COLO668 (cell line): ENCODE data around the gene IREB2.
"Not testable (repeated sequence)": the region's sequence is repeated elsewhere in the genome, so short reads cannot be mapped to it uniquely, and the experiment has no call there.

Source experiments
- DNase-seq: peaks from one replicate; lab custom pipeline; 2025; ENCODE audit not compliant: unreplicated experiment; lab: John Stamatoyannopoulos, UW

IREB2 gene, protein sequence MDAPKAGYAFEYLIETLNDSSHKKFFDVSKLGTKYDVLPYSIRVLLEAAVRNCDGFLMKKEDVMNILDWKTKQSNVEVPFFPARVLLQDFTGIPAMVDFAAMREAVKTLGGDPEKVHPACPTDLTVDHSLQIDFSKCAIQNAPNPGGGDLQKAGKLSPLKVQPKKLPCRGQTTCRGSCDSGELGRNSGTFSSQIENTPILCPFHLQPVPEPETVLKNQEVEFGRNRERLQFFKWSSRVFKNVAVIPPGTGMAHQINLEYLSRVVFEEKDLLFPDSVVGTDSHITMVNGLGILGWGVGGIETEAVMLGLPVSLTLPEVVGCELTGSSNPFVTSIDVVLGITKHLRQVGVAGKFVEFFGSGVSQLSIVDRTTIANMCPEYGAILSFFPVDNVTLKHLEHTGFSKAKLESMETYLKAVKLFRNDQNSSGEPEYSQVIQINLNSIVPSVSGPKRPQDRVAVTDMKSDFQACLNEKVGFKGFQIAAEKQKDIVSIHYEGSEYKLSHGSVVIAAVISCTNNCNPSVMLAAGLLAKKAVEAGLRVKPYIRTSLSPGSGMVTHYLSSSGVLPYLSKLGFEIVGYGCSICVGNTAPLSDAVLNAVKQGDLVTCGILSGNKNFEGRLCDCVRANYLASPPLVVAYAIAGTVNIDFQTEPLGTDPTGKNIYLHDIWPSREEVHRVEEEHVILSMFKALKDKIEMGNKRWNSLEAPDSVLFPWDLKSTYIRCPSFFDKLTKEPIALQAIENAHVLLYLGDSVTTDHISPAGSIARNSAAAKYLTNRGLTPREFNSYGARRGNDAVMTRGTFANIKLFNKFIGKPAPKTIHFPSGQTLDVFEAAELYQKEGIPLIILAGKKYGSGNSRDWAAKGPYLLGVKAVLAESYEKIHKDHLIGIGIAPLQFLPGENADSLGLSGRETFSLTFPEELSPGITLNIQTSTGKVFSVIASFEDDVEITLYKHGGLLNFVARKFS

DNA sequence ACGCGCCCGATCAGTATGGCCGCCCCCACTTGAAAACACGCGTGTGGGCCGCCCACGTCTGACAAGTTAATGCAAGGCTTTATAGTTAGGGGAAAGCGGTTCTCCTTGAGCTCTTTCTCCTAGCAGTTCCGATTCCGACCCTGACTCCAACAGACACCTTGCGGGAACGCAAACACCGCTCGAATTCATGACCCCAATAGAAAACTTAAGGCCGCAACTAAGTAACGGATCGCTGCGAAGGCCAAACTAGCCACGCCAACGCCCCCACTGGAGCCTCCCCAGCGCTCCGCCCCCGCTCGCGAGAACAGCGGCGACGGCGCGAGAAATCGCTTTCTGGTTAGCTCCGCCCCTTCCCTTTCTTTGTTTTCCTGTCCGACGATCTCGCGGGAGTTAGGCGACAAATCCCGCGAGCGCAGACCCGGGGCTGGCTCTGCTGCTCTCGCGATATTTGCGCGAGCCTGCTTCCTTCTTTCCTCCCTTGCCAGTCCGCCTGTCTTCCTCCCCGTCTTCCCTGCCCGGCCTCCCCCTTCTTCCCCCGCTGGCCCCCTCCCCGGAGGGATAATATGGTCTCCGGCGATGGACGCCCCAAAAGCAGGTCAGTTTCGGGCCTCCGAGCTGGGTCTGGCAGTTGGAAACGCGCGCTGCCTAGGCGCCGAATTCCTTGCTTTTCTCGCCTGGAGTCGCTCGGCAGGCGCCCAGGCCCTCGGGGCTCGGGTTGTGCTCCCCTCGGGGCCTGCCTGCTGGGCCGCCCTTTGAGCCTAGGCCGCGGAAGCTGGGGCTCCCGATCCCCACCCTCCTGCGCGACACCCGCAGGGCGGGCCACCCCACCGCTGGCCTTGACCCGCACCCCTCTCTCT lies at the start of gene IREB2:
Gene IREB2, plus strand, starts transcription at position 455 of the 857 bp plus-strand sequence. Its CDS starts 122 bp downstream, at position 577.
- DNase-seq, result peak; percentile 97

DNA sequence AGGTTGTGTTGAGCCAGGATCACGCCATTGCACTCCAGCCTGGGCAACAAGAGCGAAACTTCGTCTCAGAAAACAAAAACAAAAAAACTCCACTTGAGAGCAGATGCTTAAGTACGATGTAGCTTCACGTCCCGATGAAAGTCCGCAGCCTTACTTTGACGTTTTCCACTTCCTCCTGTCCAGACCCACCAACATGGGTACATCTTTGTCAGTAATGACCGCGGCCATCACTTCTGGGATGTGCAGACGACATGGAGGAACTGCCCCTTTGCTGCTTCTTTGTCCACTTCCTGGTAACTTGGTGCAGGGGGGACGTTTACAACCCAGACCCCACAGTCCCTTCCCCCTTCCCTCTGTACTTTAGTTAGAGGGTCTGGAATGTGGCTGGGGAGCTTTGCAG lies 49.2 kb upstream of the IREB2 start:
- DNase-seq, result no peak

DNA sequence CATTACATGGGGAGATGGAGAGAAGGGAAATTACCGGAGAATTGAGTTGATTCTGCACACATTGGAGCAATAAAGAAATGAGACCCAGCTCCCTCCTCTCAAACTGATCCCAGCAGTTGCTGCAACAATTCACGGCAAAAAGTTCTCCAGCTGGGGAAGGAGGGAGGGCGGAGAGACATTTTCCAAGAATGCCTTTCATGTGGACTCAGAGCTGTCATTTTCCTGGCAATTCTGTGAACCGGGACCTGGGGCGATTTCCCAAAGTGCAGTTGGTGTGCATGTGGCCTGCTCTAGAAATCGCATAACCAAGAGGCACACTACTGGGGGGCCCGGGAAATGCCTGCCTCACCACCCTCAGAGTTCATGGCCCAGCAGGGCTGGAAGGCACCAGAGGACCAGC lies 48.7 kb upstream of the IREB2 start:
- no peak for DNase-seq

DNA sequence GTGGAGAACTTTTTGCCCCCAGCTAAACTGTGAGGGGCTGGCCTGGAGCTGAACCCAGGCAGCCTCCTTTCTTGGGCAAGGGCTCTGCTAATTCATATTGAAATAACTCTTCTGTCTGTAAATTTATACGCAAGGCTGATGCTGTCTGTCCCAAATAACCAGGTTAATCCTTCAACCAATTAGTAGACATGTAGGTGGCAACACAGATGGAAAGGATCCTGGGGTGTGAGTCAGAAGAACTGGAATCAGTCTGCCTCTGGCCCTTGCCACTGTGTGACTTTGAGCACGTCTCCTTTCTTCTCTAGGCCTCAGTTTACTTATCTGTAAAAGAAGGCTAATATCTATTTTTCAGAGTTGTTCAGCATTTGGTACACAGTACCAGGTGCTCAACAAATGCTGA lies 48.3 kb upstream of the IREB2 start:
- no peak for DNase-seq

DNA sequence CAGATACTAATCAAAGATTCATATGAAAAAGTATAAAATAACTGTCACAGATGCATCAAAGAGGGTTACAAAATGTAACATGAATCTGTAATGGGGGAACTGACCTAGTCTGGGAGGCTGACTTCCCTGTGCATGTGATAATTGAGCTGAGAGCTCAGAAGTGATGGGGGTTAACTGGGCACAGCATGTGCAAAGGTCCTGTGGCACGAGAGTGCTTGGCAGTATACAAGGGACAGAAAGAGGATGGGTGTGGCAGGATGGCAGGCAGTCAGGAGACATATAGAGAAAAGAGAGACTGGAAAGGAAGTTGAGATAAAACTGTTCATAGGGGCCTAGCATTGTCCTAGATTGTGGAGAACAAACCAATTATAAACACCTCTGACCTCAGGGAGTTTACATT lies 47.8 kb upstream of the IREB2 start:
- DNase-seq, result no peak

DNA sequence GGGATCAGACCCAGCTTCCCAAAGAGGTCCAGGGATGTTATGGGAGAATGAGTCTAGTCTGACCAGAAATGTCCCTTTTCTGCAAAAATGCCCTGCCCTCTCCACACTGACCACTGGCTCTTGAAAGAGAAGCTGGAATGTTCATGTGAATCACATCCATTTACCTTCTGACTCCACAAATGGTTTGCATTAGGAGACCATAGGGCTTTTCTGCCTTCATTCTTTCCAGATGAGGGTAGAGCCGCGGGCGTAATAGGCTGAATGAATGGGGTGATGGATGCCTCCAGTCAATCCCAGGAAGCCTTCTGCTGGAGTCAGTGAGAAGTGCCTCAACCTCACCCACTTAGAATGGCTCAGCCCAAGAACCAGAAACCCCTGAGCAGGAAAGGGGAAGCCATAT lies 47.2 kb upstream of the IREB2 start:
- DNase-seq, result no peak

DNA sequence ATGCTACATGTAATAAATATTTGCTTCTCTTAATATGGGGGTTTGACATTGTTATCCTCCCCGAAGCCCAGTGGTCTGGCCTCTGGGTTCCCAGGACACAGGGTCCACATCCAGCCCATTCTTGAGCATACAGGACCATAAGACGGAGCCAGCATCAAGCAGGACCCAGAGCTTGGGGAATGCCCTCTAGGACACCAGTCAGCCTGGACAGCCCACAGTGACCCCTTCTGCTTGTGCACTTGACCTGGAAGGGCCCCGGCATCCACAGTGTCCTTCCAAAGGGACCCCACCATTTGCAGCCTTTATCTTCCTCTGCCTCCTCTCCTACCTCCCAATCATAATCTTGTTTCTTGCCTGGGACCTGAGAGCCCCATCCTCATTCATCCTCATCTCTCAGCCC lies 46.2 kb upstream of the IREB2 start:
- DNase-seq, result no peak

DNA sequence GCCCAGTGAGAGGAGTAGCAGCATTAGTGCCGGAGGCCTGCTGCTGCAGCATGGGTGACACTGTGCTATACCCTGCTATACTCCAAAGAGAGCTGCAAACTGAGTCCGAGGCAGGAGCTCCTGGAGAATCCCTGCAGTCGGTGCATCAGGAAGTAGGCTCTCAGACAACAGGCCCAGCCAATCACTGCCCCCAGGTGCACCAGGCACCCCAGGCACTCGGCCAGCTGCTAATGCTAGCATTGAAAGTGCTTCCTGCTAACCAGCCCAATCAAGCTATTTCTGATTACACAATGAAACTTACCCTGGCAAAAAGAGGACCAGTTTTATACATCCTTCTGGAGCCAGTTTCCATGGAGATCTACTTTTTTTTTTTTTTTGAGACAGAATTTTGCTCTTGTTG lies 45.6 kb upstream of the IREB2 start:
- peak; percentile 55 for DNase-seq

DNA sequence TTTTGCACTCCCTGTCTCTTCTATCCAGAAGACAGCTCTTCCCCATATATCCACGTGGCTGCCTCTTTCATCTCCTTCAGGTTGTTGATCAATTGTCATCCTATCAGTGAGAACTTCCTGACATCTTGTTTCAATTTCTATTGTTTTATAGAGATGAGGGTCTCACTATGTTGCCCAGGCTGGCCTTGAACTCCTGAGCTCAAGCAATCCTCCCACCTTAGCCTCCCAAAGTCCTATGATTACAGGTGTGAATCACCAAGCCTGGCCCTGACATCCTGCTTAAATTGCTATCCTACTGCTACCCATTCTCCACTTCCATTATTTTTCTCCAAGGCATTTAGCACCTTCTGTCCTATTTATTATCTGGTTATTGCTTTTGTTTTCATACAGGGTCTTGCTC lies 44.9 kb upstream of the IREB2 start:
- DNase-seq, result no peak

DNA sequence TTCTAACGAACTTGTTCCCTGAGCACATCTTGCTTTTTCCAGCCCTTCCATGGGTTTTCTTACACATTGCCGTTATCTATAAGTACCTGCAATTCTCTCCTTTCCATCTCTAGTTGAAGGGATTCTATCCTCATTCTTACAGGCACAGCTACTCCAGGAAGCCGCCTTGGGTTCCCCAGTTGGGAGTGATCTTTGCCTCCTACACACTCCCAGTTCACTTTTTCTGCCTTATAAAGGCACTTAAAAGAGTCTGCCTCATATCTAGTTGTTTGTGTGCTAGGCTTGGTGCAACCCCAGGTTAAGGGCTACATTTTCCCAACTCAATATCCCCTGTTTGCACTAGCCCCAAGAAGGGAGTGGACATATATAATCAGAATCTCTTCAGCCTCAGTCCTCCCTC lies 44.0 kb upstream of the IREB2 start:
- no peak for DNase-seq

DNA sequence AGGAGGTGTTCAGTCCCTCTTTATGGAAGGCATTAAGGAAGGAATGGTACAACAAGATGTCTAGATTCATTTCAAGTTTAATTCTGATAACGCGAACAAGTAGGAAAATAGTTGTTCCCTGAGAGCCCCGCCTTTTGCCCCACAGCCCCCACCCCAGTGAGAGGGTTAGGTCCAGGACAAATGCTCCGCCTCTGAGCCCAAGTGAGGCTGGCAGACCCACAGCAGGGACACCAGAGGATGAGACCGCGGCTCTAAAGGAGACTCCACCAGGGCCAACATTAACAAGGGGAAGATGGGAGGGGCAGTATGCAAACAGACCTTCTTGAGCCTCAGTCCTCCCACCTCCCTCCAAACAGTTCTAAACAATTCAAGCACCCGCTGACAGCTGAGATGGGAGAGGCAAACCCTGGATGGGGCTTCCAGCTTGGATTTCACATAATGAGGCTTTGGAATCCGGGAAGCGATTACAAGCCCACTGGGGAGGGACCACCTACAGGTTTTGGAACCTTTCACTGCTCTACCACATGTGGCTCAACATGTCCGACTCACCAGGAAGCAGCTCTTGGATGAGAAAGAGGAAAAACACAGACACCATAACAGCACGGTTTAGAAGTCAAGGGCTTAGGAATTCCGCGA lies 42.9 kb upstream of the IREB2 start:
- no peak for DNase-seq

DNA sequence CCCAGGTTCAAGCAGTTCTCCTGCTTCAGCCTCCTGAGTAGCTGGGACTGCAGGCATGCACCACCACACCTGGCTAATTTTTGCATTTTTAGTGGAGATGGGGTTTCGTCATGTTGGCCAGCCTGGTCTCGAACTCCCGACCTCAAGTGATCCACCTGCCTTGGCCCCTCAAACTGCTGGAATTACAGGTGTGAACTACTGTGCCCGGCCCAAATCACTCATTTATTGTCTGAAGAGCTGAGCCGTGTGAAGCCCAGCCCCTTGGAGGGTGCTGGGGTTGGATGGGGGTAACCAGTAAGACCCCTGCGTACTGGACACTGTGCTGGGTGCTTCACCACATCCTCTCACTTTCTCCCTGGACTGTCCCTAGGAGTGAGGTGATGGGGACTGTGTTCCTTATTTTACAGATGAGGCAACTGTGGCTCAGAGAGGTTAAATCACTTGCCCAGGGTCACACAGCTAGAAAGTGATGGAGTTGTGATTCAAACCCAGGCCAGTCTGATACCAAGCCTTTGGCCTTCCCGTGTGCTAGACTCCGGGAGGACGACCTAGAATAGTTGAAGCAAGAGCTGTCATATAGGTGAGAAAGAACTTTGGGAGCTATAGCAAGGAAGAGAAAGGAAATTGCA lies 41.7 kb upstream of the IREB2 start:
- no peak for DNase-seq

DNA sequence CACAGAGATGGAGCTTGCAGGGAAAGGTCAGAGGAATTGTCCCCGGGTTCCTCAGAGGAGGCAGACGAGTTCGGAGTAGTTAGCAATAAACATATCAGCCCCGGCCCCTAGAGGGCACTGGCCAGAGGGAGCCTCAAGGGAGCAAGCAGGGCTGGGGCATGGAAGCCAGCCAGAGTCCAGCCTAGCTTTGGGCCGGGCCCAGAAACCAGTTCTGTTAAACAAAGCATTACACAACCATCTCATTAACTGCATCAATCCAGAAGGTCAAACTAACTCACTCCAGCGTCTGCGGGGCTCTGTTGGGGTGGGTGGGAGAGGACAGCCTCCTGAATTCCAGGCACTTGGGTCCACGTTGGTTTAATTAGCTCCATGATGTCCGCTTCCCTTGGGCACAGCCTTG lies 41.0 kb upstream of the IREB2 start:
- DNase-seq, result no peak

DNA sequence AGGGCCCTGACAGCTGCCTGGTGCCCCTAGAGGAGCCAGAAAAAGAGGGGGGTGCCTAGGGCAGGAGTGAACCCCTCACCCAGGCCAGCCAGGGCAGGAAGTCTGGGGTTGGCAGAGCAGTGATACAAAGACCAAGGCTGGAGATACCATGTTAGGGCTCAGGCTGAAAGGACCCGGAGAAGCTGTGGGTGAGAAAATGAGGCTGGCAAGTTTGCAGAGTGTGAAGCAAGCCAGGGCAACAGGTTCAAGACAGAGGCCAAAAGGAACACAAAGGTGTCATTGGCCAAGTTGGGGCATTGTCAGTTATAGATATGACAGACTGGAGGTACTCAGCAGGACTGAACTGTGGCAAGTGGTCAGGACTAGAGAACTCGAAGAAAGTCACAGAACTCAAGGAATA lies 40.6 kb upstream of the IREB2 start:
- no peak for DNase-seq

DNA sequence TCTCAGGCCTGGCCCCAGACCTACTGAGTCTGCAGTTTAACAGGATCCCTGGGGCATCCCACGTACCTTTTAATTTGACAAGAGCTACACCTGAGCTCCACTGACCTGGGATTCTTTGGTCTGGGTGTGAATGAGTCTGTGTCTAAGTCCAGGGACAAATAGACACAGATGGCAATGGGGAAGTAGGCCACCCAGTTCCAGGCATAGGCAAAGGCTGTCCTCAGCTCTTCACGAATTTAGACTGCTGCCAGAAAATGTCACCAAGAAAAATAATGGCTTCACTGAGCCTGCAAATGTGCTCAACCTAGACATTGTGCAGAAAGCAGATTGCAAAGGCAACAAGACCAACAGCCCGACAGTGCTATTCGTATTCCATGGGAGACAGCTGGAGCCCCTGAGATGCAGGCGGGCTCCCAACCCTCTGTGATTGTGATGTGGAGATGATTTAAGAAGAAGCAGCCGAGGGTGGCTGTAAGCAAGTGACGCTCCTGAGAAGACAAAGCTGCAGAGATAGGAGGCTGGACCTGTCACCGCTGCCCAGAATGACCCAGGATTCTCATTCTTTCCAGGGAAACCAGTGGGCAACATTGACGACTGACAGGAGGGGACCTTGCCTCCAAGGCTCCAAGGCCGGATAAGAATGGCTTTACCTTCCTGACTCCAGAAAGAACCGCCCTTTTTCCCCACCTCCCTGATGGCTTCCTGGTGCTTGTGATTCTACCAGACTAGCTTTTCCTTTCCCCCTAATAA lies 39.8 kb upstream of the IREB2 start:
- DNase-seq, result no peak

DNA sequence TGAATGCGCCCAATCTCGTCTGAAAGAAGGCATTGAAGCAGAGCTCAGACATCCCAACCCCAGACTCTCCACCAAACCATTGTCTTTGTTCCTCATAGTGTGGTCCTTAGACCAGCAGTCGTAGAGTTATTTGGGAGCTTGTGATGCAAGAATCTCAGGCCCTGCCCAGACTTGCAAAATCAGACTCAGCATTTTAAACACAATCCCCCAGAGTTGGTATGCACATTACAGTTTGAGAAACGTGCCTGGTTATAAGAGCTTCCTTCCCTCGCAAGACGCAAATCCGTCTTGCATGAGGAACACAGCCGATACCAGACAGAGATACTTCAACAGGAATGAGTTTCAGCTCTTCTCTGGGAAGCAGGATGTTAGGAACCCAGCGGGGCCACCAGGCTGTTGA lies 38.9 kb upstream of the IREB2 start:
- no peak for DNase-seq

DNA sequence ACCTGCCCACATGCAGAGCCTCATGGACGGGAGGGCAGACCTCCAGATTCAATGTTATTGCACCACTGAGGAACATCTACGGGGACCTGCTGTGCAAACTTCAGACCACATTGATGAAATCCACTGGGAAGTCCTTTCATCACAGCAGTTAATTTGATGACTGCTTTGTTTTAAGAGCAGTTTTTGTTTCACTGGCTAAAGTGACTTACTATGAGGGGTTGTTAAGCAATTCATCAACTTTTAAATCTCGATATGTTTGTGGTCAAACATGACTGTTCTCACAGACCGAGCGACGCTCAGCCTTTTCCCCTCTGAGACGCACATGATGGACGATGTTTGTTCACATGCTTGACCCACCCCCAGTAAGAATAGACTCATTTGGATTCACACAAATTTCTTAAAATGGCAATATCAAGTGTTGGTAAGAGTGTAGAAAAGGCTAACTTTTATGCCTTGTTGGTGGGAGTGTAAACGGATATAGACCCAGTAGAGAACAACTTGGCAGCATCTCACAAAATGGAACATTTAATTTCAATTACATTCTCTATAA lies 35.9 kb upstream of the IREB2 start:
- DNase-seq, result no peak

DNA sequence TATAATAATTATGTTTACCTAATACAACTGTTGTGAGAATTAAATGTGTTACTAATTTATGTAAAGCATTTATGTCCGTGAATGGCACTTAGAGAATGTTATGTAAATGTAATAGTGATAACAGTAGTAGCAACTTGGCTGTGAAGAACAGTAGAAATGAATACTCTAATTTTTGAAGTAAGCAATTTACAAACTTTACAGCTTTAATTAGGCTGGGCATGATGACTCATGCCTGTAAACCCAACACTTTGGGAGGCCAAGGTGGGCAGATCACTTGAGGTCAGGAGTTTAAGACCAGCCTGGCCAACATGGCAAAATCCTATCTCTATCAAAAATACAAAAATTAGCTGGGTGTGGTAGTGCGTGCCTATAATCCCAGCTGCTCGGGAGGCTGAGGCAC lies 33.9 kb upstream of the IREB2 start:
- no peak for DNase-seq

DNA sequence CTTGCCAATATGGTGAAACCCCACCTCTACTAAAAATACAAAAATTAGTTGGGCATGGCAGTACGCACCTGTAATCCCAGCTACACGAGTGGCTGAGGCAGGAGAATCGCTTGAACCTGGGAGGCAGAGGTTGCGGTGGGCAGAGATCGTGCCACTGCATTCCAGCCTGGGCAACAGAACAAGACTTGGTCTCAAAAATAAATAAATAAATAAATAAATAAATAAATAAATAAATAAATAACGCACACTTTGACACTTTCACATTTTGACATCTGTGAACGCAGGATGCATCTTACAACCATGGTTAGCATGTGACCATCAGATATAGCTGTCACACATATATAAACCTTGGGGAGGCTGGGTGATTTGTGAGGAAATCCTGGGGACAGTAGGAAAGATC lies 33.2 kb upstream of the IREB2 start:
- DNase-seq, result not testable (repeated sequence)
